Immature natural killer cell (primary cell): ENCODE results near the gene BAHD1. TPM values are rescaled to one million over a fixed set of nuclear protein-coding genes. Genes with fewer than 3 reads are reported as not detected.
"Not testable (repeated sequence)": the region's sequence is repeated elsewhere in the genome, so short reads cannot be mapped to it uniquely, and the experiment has no call there.

Experiments
- DNase-seq, 3 donors: peaks; one replicate each; pipeline ENCODE4 v3.0.0; 2022; ENCODE audit warnings: mixed read lengths in 1 of 3
- H3K27ac Mint-ChIP-seq, 6 donors: one replicate each; pipeline ENCODE4 v1.8.0; 2020; ENCODE audit warnings: mixed read lengths in 6 of 6, mild to moderate bottlenecking in 5 of 6, inconsistent platforms in 4 of 6, moderate library complexity in 3 of 6
- H3K27me3 Mint-ChIP-seq, 3 donors: one replicate each; pipeline ENCODE4 v1.8.0; 2020 to 2021; ENCODE audit warnings: low read depth in 3 of 3, mild to moderate bottlenecking in 3 of 3, mixed read lengths in 3 of 3, moderate library complexity in 3 of 3, inconsistent platforms in 1 of 3
- H3K36me3 Mint-ChIP-seq, 3 donors: one replicate each; pipeline ENCODE4 v1.8.0; 2020; ENCODE audit warnings: mixed read lengths in 3 of 3, inconsistent platforms in 2 of 3, mild to moderate bottlenecking in 2 of 3
- H3K4me1 Mint-ChIP-seq, 2 donors: one replicate each; pipeline ENCODE4 v1.8.0; 2020; ENCODE audit warnings: inconsistent platforms in 2 of 2, mild to moderate bottlenecking in 2 of 2, mixed read lengths in 2 of 2, moderate library complexity in 1 of 2
- H3K4me3 Mint-ChIP-seq, 5 donors: one replicate each; pipeline ENCODE4 v1.8.0; 2020; ENCODE audit warnings: mild to moderate bottlenecking in 5 of 5, mixed read lengths in 5 of 5, inconsistent platforms in 3 of 5, moderate library complexity in 3 of 5
- H3K9me3 Mint-ChIP-seq, 6 donors: one replicate each; pipeline ENCODE4 v1.8.0; 2020; ENCODE audit warnings: mild to moderate bottlenecking in 6 of 6, mixed read lengths in 6 of 6, inconsistent platforms in 4 of 6, moderate library complexity in 3 of 6
- polyA plus RNA-seq, 3 donors: library from polyadenylated mRNA; unstranded; fragments of 300-500 nt; fragmentation: Illumina TruSeq; gene quantifications; one replicate each; pipeline ENCODE4 v1.2.3, GENCODE V29; 2021

BAHD1 gene
- polyA plus RNA-seq, 3 donors from 2014 or later = 2.1 to 6.1 (median 3.4) TPM

GRCh38 chr15:40444736-40445135 is 4.0 kb downstream of the BAHD1 start:
- DNase-seq = no peak
- Mint-ChIP-seq H3K36me3 (peaks cover 0 to 4% (median 0%) of the 10 kb centered on the region in 3 donors), H3K4me1 (peaks cover 50 to 63% of the 10 kb centered on the region in 2 donors), H3K9me3 (no peaks in the 10 kb centered on the region), H3K27ac (peak overlapping the region in 1 of 6 donors; percentile 14), H3K4me3 (peak overlapping the region in 1 of 5 donors; percentile 92), H3K27me3 (peaks cover 6 to 17% (median 8%) of the 10 kb centered on the region in 3 donors)

- peak overlapping the region in 2 of 6 donors; percentile 28 to 49 for H3K27ac Mint-ChIP-seq
- H3K9me3 Mint-ChIP-seq = no peaks in the 10 kb centered on the region
- H3K4me3 Mint-ChIP-seq = peak overlapping the region in 1 of 5 donors; percentile 26
- peaks cover 0 to 4% (median 3%) of the 10 kb centered on the region in 3 donors for H3K36me3 Mint-ChIP-seq
- no peak for DNase-seq
- peaks cover 50 to 64% of the 10 kb centered on the region in 2 donors for H3K4me1 Mint-ChIP-seq
- H3K27me3 Mint-ChIP-seq = peaks cover 2 to 11% (median 8%) of the 10 kb centered on the region in 3 donors
Measured at GRCh38 chr15:40445421-40445922, 4.7 kb downstream of the BAHD1 start.

GRCh38 chr15:40446144-40446543 is 5.4 kb downstream of the BAHD1 start:
- Mint-ChIP-seq H3K4me3 (no peak overlapping the region), H3K27ac (no peak overlapping the region), H3K36me3 (peaks cover 0 to 4% (median 3%) of the 10 kb centered on the region in 3 donors), H3K27me3 (peaks cover 2 to 9% (median 6%) of the 10 kb centered on the region in 3 donors), H3K9me3 (no peaks in the 10 kb centered on the region), H3K4me1 (peaks cover 54 to 69% of the 10 kb centered on the region in 2 donors)
- DNase-seq = no peak

- H3K27ac Mint-ChIP-seq = peak overlapping the region in 1 of 6 donors; percentile 26
- H3K27me3 Mint-ChIP-seq = peaks cover 0 to 3% (median 0%) of the 10 kb centered on the region in 3 donors
- no peaks in the 10 kb centered on the region for H3K9me3 Mint-ChIP-seq
- peaks cover 0 to 4% (median 3%) of the 10 kb centered on the region in 3 donors for H3K36me3 Mint-ChIP-seq
- DNase-seq = no peak
- H3K4me3 Mint-ChIP-seq = no peak overlapping the region
- H3K4me1 Mint-ChIP-seq = peaks cover 65 to 79% of the 10 kb centered on the region in 2 donors
Measured at GRCh38 chr15:40448354-40448753, 7.6 kb downstream of the BAHD1 start.

GRCh38 chr15:40449275-40449674 is 8.5 kb downstream of the BAHD1 start:
- Mint-ChIP-seq H3K27me3 (peaks cover 0 to 3% (median 0%) of the 10 kb centered on the region in 3 donors), H3K4me1 (peaks cover 65 to 79% of the 10 kb centered on the region in 2 donors), H3K4me3 (peak overlapping the region in 1 of 5 donors; percentile 29), H3K27ac (peak overlapping the region; percentile 10 to 76 (median 59)), H3K9me3 (no peaks in the 10 kb centered on the region), H3K36me3 (peaks cover 0 to 4% (median 3%) of the 10 kb centered on the region in 3 donors)
- no peak for DNase-seq

GRCh38 chr15:40450047-40450446 is 9.3 kb downstream of the BAHD1 start:
- no peaks in the 10 kb centered on the region for H3K9me3 Mint-ChIP-seq
- H3K4me3 Mint-ChIP-seq = no peak overlapping the region
- H3K36me3 Mint-ChIP-seq = peaks cover 0 to 4% (median 3%) of the 10 kb centered on the region in 3 donors
- DNase-seq = no peak
- peaks cover 0 to 3% (median 3%) of the 10 kb centered on the region in 3 donors for H3K27me3 Mint-ChIP-seq
- peak overlapping the region in 3 of 6 donors; percentile 18 to 80 (median 45) for H3K27ac Mint-ChIP-seq
- peaks cover 65 to 79% of the 10 kb centered on the region in 2 donors for H3K4me1 Mint-ChIP-seq

GRCh38 chr15:40451527-40452158 is 10.9 kb downstream of the BAHD1 start:
- peak overlapping the region; percentile 81 to 92 (median 83) for H3K4me3 Mint-ChIP-seq
- peaks cover 0 to 4% (median 3%) of the 10 kb centered on the region in 3 donors for H3K36me3 Mint-ChIP-seq
- no peaks in the 10 kb centered on the region for H3K9me3 Mint-ChIP-seq
- H3K27me3 Mint-ChIP-seq = peaks cover 0 to 9% (median 3%) of the 10 kb centered on the region in 3 donors
- DNase-seq = no peak
- peak overlapping the region; percentile 88 to 96 (median 92) for H3K27ac Mint-ChIP-seq
- H3K4me1 Mint-ChIP-seq = peaks cover 74 to 86% of the 10 kb centered on the region in 2 donors

- peaks cover 0 to 9% (median 3%) of the 10 kb centered on the region in 3 donors for H3K27me3 Mint-ChIP-seq
- H3K9me3 Mint-ChIP-seq = no peaks in the 10 kb centered on the region
- peak in 2 of 3 donors; percentile 28 for DNase-seq
- peak overlapping the region; percentile 81 to 92 (median 83) for H3K4me3 Mint-ChIP-seq
- peaks cover 0 to 4% (median 3%) of the 10 kb centered on the region in 3 donors for H3K36me3 Mint-ChIP-seq
- peaks cover 82 to 91% of the 10 kb centered on the region in 2 donors for H3K4me1 Mint-ChIP-seq
- H3K27ac Mint-ChIP-seq = peak overlapping the region; percentile 88 to 96 (median 92)
Measured at GRCh38 chr15:40452296-40453090, 11.7 kb downstream of the BAHD1 start.

GRCh38 chr15:40453941-40454340 is 13.2 kb downstream of the BAHD1 start:
- H3K4me1 Mint-ChIP-seq = peaks cover 83 to 86% of the 10 kb centered on the region in 2 donors
- not testable (repeated sequence) for H3K9me3 Mint-ChIP-seq, H3K27me3 Mint-ChIP-seq, H3K36me3 Mint-ChIP-seq
- peak overlapping the region; percentile 88 to 96 (median 92) for H3K27ac Mint-ChIP-seq
- peak; percentile 39 to 47 (median 43) for DNase-seq
- H3K4me3 Mint-ChIP-seq = peak overlapping the region; percentile 81 to 92 (median 83)

- Mint-ChIP-seq H3K27me3 (peaks cover 0 to 9% (median 3%) of the 10 kb centered on the region in 3 donors), H3K9me3 (no peaks in the 10 kb centered on the region), H3K27ac (peak overlapping the region; percentile 88 to 96 (median 92)), H3K36me3 (peaks cover 0 to 2% (median 0%) of the 10 kb centered on the region in 3 donors), H3K4me1 (peaks cover 76% of the 10 kb centered on the region in 2 donors), H3K4me3 (peak overlapping the region; percentile 74 to 92 (median 82))
- DNase-seq = no peak
Measured at GRCh38 chr15:40454904-40455391, 14.2 kb downstream of the BAHD1 start.

- Mint-ChIP-seq H3K4me3 (peak overlapping the region in 3 of 5 donors; percentile 16 to 53 (median 48)), H3K27me3 (peaks cover 0 to 6% (median 3%) of the 10 kb centered on the region in 3 donors), H3K9me3 (no peaks in the 10 kb centered on the region), H3K36me3 (no peaks in the 10 kb centered on the region), H3K27ac (peak overlapping the region; percentile 77 to 95 (median 92)), H3K4me1 (peaks cover 65 to 66% of the 10 kb centered on the region in 2 donors)
- DNase-seq = no peak
Measured at GRCh38 chr15:40456299-40456712, 15.6 kb downstream of the BAHD1 start.

- peak overlapping the region in 5 of 6 donors; percentile 36 to 95 (median 77) for H3K27ac Mint-ChIP-seq
- H3K4me1 Mint-ChIP-seq = peaks cover 60 to 62% of the 10 kb centered on the region in 2 donors
- H3K27me3 Mint-ChIP-seq = peaks cover 0 to 9% (median 3%) of the 10 kb centered on the region in 3 donors
- H3K9me3 Mint-ChIP-seq = no peaks in the 10 kb centered on the region
- DNase-seq = no peak
- peak overlapping the region in 1 of 5 donors; percentile 30 for H3K4me3 Mint-ChIP-seq
- H3K36me3 Mint-ChIP-seq = no peaks in the 10 kb centered on the region
Measured at GRCh38 chr15:40456738-40457137, 16.0 kb downstream of the BAHD1 start.
